NK-92 (cell line): ENCODE results near the gene SLC39A11.
"Not testable (repeated sequence)": the region's sequence is repeated elsewhere in the genome, so short reads cannot be mapped to it uniquely, and the experiment has no call there.

ENCODE experiments used
- DNase-seq: peaks from one replicate; lab custom pipeline; 2025; ENCODE audit not compliant: unreplicated experiment; lab: John Stamatoyannopoulos, UW

The SLC39A11 gene

GRCh38 chr17:73092523-73093135 lies at the start of gene SLC39A11:
Gene SLC39A11 (minus strand): TSS chr17:73092688. CDS start chr17:73088764, 3,924 bp downstream.
- DNase-seq, result no peak

- no peak for DNase-seq
Measured at GRCh38 chr17:73141411-73141810, 48.9 kb upstream of the SLC39A11 start.

GRCh38 chr17:73140566-73140965 lies 48.1 kb upstream of the SLC39A11 start:
- DNase-seq, result no peak

GRCh38 chr17:73139296-73139695 lies 46.8 kb upstream of the SLC39A11 start:
- no peak for DNase-seq

GRCh38 chr17:73138541-73139138 lies 46.2 kb upstream of the SLC39A11 start:
- no peak for DNase-seq

- no peak for DNase-seq
Measured at GRCh38 chr17:73137376-73137775, 44.9 kb upstream of the SLC39A11 start.

- no peak for DNase-seq
Measured at GRCh38 chr17:73135766-73136165, 43.3 kb upstream of the SLC39A11 start.

GRCh38 chr17:73133911-73134649 lies 41.6 kb upstream of the SLC39A11 start:
- DNase-seq, result no peak

- DNase-seq, result no peak
Measured at GRCh38 chr17:73132085-73132492, 39.6 kb upstream of the SLC39A11 start.

- not testable (repeated sequence) for DNase-seq
Measured at GRCh38 chr17:73131439-73131838, 39.0 kb upstream of the SLC39A11 start.

GRCh38 chr17:73130977-73131376 lies 38.5 kb upstream of the SLC39A11 start:
- DNase-seq, result no peak

GRCh38 chr17:73128496-73128895 lies 36.0 kb upstream of the SLC39A11 start:
- DNase-seq, result no peak

GRCh38 chr17:73126716-73127473 lies 34.4 kb upstream of the SLC39A11 start:
- no peak for DNase-seq

GRCh38 chr17:73123606-73124320 lies 31.3 kb upstream of the SLC39A11 start:
- DNase-seq, result no peak

GRCh38 chr17:73122953-73123605 lies 30.6 kb upstream of the SLC39A11 start:
- DNase-seq, result no peak

- no peak for DNase-seq
Measured at GRCh38 chr17:73121506-73121905, 29.0 kb upstream of the SLC39A11 start.

- DNase-seq, result no peak
Measured at GRCh38 chr17:73119631-73120030, 27.1 kb upstream of the SLC39A11 start.

- DNase-seq, result no peak
Measured at GRCh38 chr17:73118951-73119391, 26.5 kb upstream of the SLC39A11 start.

GRCh38 chr17:73118139-73118538 lies 25.7 kb upstream of the SLC39A11 start:
- DNase-seq, result no peak

- no peak for DNase-seq
Measured at GRCh38 chr17:73112246-73112645, 19.8 kb upstream of the SLC39A11 start.
